Left lung (tissue), 10 donors: ENCODE data around the gene ACSM3. TPM values are rescaled to one million over a fixed set of nuclear protein-coding genes. Genes with fewer than 3 reads are reported as not detected.

Experiments used
- ATAC-seq: fragments of 200-7000 bp; cut with Tn5 transposase; one replicate; pipeline ENCODE4 v1.9.1; 2020; ENCODE audit warnings: moderate library complexity
- DNase-seq, 4 donors: peaks; one replicate each; pipeline ENCODE4 v3.0.0-alpha.2; 2013 to 2020
- H3K27ac ChIP-seq, 2 donors: fragments of 200-600 bp; sonication (generic) in 1 of 2; one replicate each; pipeline versions ENCODE4 v1.5.0 to v1.8.0; 2020 to 2021
- H3K27me3 ChIP-seq, 2 donors: fragments of 200-600 bp; sonication (generic) in 1 of 2; one replicate each; pipeline versions ENCODE4 v1.5.0 to v1.8.0; 2020 to 2021
- H3K36me3 ChIP-seq, 2 donors: fragments of 200-600 bp; sonication (generic) in 1 of 2; one replicate each; pipeline versions ENCODE4 v1.5.0 to v1.8.0; 2020 to 2021
- H3K4me1 ChIP-seq, 2 donors: fragments of 200-600 bp; one replicate each; pipeline ENCODE4 v1.8.0; 2021
- H3K4me3 ChIP-seq, 2 donors: fragments of 200-600 bp; sonication (generic) in 1 of 2; one replicate each; pipeline versions ENCODE4 v1.5.0 to v1.8.0; 2020 to 2021; ENCODE audit warnings: mild to moderate bottlenecking in 1 of 2
- H3K9me3 ChIP-seq, 2 donors: fragments of 200-600 bp; sonication (generic) in 1 of 2; one replicate each; pipeline versions ENCODE4 v1.5.0 to v1.8.0; 2020 to 2021
- intact Hi-C, 2 donors: fragments of 100-400 bp; cut with DNase I; formaldehyde crosslinking; loops; one replicate each; pipeline versions ENCODE4 v1.11.2 to v1.14.2; 2022
- polyA plus RNA-seq, 6 donors: library from polyadenylated mRNA; unstranded; fragments of 120-200 nt; gene quantifications; one replicate each; pipeline ENCODE4 v1.2.1, GENCODE V29; 2013; ENCODE audit not compliant: insufficient read length in 6 of 6
- total RNA-seq, 2 donors: library from RNA; stranded (reverse); fragmentation: NEBNext Ultra II Directional; extraction: Animal tissue kit (Norgen Biotek cat#: 25700); gene quantifications; one replicate each; pipeline ENCODE4 v1.2.1, GENCODE V29; 2021
- TF ChIP-seq, protein P1 (sequence below), 2 donors: fragments of 200-600 bp; sonication (generic) in 1 of 2; IDR thresholded peaks; one replicate each; pipeline versions ENCODE4 v1.5.0 to v1.8.0; 2021; ENCODE audit warnings: antibody characterized with exemption in 2 of 2
- donor health status: DM: no; HTN: yes; CAD: no.
- donor health status: DM: no; HTN: no; CAD: no.

ACSM3 gene
- total and polyA plus RNA-seq, 8 donors: 15.7 to 75.9 (median 56.9) TPM

DNA sequence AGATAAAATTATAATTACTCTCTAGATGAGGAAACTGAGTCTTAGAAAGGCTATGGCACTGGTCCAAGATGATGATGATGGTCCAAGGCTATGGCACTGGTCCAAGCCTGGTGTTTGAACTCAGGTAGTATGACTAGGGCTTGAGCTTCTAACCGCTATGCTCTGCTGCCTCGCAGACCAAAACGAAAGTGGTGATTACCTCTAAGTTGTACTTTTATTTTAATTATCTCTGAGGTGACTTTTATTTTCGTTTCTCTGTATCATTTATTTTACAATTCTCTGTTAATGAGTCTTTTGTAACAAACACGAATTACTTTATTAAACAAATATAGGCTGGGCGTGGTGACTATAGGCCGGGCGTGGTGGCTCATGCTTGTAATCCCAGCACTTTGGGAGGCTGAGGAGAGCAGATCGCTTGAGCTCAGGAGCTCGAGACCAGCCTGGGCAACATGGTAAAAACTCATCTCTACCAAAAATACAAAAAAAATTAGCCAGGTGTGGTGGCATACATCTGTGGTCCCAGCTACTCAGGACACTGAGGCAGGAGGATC, 48.1 kb downstream of the ACSM3 start:
- ATAC-seq: no peak
- H3K4me3 ChIP-seq: no peak overlapping the region

DNA sequence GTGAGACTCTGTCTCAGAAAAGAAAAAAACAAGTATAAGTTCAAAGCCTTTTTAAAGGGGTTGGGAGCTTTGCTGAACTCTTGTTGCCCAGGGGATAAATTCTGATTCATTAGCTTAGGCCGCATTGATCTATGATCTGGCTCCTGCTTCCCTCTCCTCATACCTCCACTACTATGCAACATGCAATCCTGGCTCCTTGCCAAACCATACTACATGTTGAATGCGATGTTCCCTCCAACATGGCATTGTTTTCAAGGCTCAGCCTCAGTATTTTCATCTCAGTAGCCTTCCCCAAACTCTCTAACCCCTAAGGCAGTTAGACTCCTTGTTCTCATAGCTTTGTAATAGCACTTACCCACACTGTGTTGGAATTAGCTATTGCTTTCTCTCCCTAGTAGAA, 48.7 kb downstream of the ACSM3 start:
- Histone ChIP-seq H3K9me3 (no peaks in the 10 kb centered on the region), H3K4me3 (no peak overlapping the region), H3K27ac (no peak overlapping the region), H3K4me1 (peaks cover 0 to 2% of the 10 kb centered on the region in 2 donors), H3K36me3 (no peaks in the 10 kb centered on the region), H3K27me3 (no peaks in the 10 kb centered on the region)
- intact Hi-C loops: no loop called here
- no peak for ATAC-seq
- TF ChIP-seq, protein P1, sequence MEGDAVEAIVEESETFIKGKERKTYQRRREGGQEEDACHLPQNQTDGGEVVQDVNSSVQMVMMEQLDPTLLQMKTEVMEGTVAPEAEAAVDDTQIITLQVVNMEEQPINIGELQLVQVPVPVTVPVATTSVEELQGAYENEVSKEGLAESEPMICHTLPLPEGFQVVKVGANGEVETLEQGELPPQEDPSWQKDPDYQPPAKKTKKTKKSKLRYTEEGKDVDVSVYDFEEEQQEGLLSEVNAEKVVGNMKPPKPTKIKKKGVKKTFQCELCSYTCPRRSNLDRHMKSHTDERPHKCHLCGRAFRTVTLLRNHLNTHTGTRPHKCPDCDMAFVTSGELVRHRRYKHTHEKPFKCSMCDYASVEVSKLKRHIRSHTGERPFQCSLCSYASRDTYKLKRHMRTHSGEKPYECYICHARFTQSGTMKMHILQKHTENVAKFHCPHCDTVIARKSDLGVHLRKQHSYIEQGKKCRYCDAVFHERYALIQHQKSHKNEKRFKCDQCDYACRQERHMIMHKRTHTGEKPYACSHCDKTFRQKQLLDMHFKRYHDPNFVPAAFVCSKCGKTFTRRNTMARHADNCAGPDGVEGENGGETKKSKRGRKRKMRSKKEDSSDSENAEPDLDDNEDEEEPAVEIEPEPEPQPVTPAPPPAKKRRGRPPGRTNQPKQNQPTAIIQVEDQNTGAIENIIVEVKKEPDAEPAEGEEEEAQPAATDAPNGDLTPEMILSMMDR (IDR thresholded peaks at IDR 0.05): no peak
- no peak for DNase-seq

More for the DNA sequence above, 48.1 kb downstream of the ACSM3 start:
- Histone ChIP-seq H3K9me3 (no peaks in the 10 kb centered on the region), H3K36me3 (no peaks in the 10 kb centered on the region), H3K4me1 (peaks cover 0 to 7% of the 10 kb centered on the region in 2 donors), H3K27me3 (no peaks in the 10 kb centered on the region), H3K27ac (no peak overlapping the region)
- intact Hi-C loops: no loop called here
- no peak for DNase-seq
- TF ChIP-seq, protein P1 (IDR thresholded peaks at IDR 0.05): no peak

DNA sequence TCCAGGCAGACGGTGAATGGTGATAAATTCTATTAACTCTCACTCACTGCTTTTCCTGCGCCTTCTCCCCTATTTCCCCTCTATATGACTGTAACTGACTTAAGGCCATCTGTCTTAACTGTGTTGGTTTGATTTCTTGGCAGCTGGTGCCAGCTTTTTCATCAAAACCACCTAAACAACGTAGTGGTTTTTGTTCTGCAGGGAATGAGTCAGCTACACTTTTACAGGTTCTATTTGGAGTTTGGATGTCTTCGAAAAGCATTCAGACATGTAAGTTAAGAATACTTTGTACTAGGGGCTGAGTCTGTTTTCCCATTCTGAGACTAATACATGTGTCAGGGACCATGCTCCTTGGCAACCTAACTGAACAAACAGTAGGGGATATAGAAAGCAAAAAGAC, 51.0 kb downstream of the ACSM3 start:
- no peak overlapping the region for H3K4me3 ChIP-seq
- H3K27ac ChIP-seq: no peak overlapping the region
- TF ChIP-seq, protein P1 (IDR thresholded peaks at IDR 0.05): no peak
- intact Hi-C loops: no loop called here
- no peaks in the 10 kb centered on the region for H3K4me1 ChIP-seq
- DNase-seq: no peak
- no peaks in the 10 kb centered on the region for H3K9me3 ChIP-seq
- no peaks in the 10 kb centered on the region for H3K27me3 ChIP-seq
- no peak for ATAC-seq
- H3K36me3 ChIP-seq: no peaks in the 10 kb centered on the region

- TF ChIP-seq, protein P1 (IDR thresholded peaks at IDR 0.05): no peak
- Histone ChIP-seq H3K4me1 (no peaks in the 10 kb centered on the region), H3K27me3 (no peaks in the 10 kb centered on the region), H3K9me3 (no peaks in the 10 kb centered on the region), H3K36me3 (peaks cover 0 to 5% of the 10 kb centered on the region in 2 donors), H3K27ac (no peak overlapping the region), H3K4me3 (no peak overlapping the region)
- no peak for DNase-seq
- ATAC-seq: no peak
- intact Hi-C loops: no loop called here
Measured at GRCh38 chr16:20818929-20819585, 55.2 kb downstream of the ACSM3 start.

DNA sequence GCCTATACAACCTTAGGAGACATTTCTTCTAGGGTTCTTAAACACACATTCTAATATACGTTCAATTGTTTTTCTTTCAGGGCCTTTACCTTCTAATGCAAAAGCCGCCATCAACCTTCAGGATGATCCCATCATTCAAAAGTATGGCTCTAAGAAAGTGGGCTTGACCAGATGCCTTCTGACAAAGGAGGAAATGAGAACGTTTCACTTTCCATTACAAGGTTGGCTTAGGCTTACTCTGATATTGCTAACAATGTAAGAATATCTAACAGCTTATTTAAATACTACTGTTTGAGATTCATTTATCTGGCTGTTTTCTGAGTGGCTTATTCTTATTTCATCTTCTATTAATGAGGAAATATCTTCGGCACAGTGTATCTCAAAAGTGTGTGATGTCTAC, 57.9 kb downstream of the ACSM3 start:
- no peak for ATAC-seq

More for the DNA sequence above, 57.9 kb downstream of the ACSM3 start:
- H3K4me3 ChIP-seq: no peak overlapping the region
- H3K9me3 ChIP-seq: no peaks in the 10 kb centered on the region
- TF ChIP-seq, protein P1 (IDR thresholded peaks at IDR 0.05): no peak
- H3K27me3 ChIP-seq: no peaks in the 10 kb centered on the region
- H3K27ac ChIP-seq: no peak overlapping the region
- intact Hi-C loops: no loop called here
- no peak for DNase-seq
- H3K36me3 ChIP-seq: peaks cover 0 to 5% of the 10 kb centered on the region in 2 donors
- H3K4me1 ChIP-seq: no peaks in the 10 kb centered on the region
